Brain microvascular endothelial cell (primary cell): Measurements from ENCODE around the gene NDC1.

Experiments
- DNase-seq: peaks from one replicate; pipeline ENCODE4 v3.0.0-alpha.2; 2020
- H3K27ac ChIP-seq: fragments of 250-450 bp; sonication (Bioruptor Pico); 2 replicates; pipeline ENCODE4 v1.5.1; 2020; ENCODE audit warnings: mild to moderate bottlenecking, moderate library complexity
- H3K27me3 ChIP-seq: fragments of 250-450 bp; sonication (Bioruptor Pico); replicated peaks from 2 replicates; pipeline ENCODE4 v1.5.1; 2020; ENCODE audit warnings: mild to moderate bottlenecking
- H3K36me3 ChIP-seq: fragments of 250-450 bp; sonication (Bioruptor Pico); replicated peaks from 2 replicates; pipeline ENCODE4 v1.5.1; 2020; ENCODE audit warnings: mild to moderate bottlenecking
- H3K4me3 ChIP-seq: 2 replicates; pipeline ENCODE4 v1.5.1; 2011; ENCODE audit warnings: low read depth, mild to moderate bottlenecking, control low read depth, low read length, moderate library complexity
- in situ Hi-C: cut with HindIII; loops from 2 replicates; pipeline ENCODE4 v1.10.0; 2017; ENCODE audit warnings: low sequenced_read_pairs, low pct_ligation_motif_present
- TF ChIP-seq, protein P1 (sequence below): IDR thresholded peaks from 2 replicates; pipeline ENCODE4 v1.5.1; 2011; ENCODE audit warnings: low read depth, mild to moderate bottlenecking, moderate library complexity, low read length, control low read depth, inconsistent platforms; ENCODE audit errors: missing control alignments

The NDC1 gene

DNA sequence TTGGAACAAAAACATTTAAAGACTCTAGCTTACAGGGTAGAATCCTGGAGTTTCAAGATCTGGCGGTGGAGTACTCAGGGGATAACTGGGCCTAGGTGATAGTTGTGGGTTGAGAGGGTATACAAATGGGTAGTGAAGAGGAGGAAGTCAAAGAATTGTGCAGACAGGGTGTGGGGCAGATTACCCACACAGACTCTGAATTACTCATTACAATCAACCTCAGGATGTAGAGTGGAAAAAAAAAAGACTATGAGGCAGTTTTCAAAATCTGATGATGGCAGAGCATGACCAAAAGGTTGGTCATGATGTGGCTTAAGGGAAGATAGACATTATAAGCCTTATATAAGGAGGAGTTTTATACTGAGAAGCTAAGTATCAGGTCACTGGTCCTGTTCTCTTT, 55.0 kb downstream of the NDC1 start:
- no peak overlapping the region for H3K4me3 ChIP-seq
- no peak overlapping the region for H3K27ac ChIP-seq
- no peak for DNase-seq
- H3K36me3 ChIP-seq, result peaks cover 4% of the 10 kb centered on the region
- TF ChIP-seq, protein P1, sequence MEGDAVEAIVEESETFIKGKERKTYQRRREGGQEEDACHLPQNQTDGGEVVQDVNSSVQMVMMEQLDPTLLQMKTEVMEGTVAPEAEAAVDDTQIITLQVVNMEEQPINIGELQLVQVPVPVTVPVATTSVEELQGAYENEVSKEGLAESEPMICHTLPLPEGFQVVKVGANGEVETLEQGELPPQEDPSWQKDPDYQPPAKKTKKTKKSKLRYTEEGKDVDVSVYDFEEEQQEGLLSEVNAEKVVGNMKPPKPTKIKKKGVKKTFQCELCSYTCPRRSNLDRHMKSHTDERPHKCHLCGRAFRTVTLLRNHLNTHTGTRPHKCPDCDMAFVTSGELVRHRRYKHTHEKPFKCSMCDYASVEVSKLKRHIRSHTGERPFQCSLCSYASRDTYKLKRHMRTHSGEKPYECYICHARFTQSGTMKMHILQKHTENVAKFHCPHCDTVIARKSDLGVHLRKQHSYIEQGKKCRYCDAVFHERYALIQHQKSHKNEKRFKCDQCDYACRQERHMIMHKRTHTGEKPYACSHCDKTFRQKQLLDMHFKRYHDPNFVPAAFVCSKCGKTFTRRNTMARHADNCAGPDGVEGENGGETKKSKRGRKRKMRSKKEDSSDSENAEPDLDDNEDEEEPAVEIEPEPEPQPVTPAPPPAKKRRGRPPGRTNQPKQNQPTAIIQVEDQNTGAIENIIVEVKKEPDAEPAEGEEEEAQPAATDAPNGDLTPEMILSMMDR, result no peak
- H3K27me3 ChIP-seq, result no peaks in the 10 kb centered on the region
- in situ Hi-C loops, result no loop called here

DNA sequence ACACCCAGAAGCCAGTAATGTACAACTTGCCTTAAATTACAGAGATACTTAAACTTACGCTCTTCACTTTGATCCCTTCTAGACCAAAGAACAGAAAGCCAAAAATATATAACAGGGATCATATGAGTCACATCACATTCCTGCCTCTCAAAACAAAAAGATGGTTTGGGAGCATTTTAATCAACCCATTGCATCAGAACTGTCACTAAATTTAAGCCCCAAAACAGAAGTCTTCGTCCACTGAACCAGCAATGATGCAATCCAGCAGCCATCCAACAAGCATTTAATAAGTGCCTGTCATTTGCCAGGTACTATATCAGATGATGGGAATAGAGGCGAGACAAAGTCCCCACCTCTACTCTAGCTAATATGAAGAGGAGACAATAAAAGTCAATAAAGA, 56.4 kb downstream of the NDC1 start:
- DNase-seq, result peak; percentile 8
- in situ Hi-C loops, result no loop called here

DNA sequence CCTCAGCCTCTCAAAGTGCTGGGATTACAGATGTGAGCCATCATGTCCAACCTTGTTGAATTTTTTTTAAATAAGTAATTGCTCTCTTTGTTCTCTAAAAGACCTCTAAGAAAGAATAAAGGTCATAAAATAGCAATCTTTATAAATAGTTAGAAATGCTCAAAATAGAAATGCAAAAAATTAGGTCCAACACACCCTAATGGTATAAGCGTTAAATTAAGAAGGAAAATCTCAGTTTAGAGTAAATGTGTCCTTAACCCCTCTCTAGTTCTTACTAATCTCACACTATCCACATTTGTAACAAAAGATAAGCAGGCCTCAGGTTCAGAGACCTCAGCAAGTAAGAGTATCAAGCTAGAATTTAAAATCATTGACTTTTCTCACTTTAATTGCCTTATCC, 60.8 kb downstream of the NDC1 start:
- Histone ChIP-seq H3K36me3 (no peaks in the 10 kb centered on the region), H3K27me3 (no peaks in the 10 kb centered on the region), H3K27ac (no peak overlapping the region), H3K4me3 (no peak overlapping the region)
- DNase-seq, result no peak
- TF ChIP-seq, protein P1, result no peak
- in situ Hi-C loops, result no loop called here

More for the DNA sequence above, 56.4 kb downstream of the NDC1 start:
- Histone ChIP-seq H3K27ac (no peak overlapping the region), H3K27me3 (no peaks in the 10 kb centered on the region), H3K4me3 (no peak overlapping the region), H3K36me3 (peaks cover 4% of the 10 kb centered on the region)
- TF ChIP-seq, protein P1, result no peak

DNA sequence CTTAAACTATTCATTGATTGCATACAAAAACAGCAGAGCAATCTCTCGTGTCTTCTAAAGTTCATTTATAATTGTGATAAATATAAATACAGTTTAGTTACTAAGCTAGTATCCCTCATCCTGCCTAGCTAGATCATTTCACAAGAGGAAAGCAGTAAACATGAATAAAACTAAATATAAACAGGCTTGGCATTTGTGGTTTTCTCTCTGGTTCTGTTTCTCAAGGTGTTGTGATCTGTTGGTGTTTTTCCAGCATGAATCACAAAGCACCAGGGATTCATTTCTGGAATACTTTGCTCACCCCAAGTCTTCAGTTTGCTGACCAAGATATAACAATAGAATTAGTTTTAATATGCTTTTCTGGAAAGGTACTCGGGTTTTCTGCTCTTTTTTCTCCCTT, 66.4 kb downstream of the NDC1 start:
- in situ Hi-C loops, result no loop called here
- H3K4me3 ChIP-seq, result no peak overlapping the region
- peak; percentile 31 for DNase-seq
- no peaks in the 10 kb centered on the region for H3K36me3 ChIP-seq
- no peak overlapping the region for H3K27ac ChIP-seq
- H3K27me3 ChIP-seq, result no peaks in the 10 kb centered on the region
- TF ChIP-seq, protein P1, result no peak

DNA sequence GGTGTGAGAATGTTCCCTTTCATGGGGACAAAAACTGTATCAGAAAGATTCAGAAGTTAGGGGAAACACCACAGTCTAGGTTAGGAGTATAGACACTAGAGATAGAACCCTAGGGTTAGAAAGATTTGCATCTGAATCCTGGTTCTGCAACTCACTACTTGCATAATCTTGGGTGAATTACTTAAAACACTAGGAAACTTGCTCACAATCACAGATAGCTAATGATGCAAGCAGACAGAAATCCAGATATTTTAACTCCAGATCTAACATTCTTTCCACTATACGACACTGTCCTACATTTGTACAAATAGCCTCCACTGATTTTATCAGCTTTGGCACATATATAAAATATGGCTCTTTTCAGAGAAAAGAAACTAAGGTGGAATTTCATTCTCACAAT, 68.3 kb downstream of the NDC1 start:
- Histone ChIP-seq H3K27ac (no peak overlapping the region), H3K4me3 (no peak overlapping the region), H3K27me3 (no peaks in the 10 kb centered on the region), H3K36me3 (no peaks in the 10 kb centered on the region)
- no peak for DNase-seq
- in situ Hi-C loops, result no loop called here
- TF ChIP-seq, protein P1, result no peak

DNA sequence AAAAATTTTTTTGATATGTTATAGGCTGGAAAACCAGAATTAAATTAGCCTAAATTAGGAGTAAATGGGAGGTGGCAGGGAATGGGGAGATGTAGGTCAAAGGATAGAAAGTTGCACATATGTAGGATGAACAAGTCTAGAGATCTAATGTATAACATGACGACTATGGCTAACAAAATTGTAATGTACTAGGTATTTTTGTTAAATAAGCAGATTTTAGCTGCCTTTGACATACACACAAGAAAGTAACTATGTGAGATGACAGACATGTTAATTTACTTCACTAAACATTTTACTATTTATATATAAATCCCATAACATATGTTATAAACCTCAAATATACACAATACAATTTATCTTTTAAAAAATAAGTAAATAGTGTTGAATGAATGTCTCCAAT, 68.9 kb downstream of the NDC1 start:
- no peak overlapping the region for H3K4me3 ChIP-seq
- H3K27ac ChIP-seq, result no peak overlapping the region
- in situ Hi-C loops, result no loop called here
- no peaks in the 10 kb centered on the region for H3K27me3 ChIP-seq
- no peaks in the 10 kb centered on the region for H3K36me3 ChIP-seq
- TF ChIP-seq, protein P1, result no peak
- no peak for DNase-seq
